NCI-H82 treated with DMSO at 0.1 percent for 48 hours (cell line): ENCODE results near the gene GGTLC1.
A peak's percentile ranks its signal among the peaks of the same experiment; 100 is the strongest.

Experiments
- DNase-seq: peaks from one replicate; lab custom pipeline; 2025; ENCODE audit not compliant: unreplicated experiment; lab: John Stamatoyannopoulos, UW

Gene GGTLC1

GRCh38 chr20:23966927-23967615, 21.5 kb downstream of the GGTLC1 start:
- no peak for DNase-seq

GRCh38 chr20:23966298-23966697, 22.3 kb downstream of the GGTLC1 start:
- DNase-seq, result no peak

- DNase-seq, result no peak
Measured at GRCh38 chr20:23963941-23964340, 24.6 kb downstream of the GGTLC1 start.

GRCh38 chr20:23962272-23962671, 26.3 kb downstream of the GGTLC1 start:
- DNase-seq, result no peak

GRCh38 chr20:23959054-23959453, 29.5 kb downstream of the GGTLC1 start:
- no peak for DNase-seq

GRCh38 chr20:23955896-23956295, 32.7 kb downstream of the GGTLC1 start:
- DNase-seq, result no peak

GRCh38 chr20:23954008-23954745, 34.4 kb downstream of the GGTLC1 start:
- DNase-seq, result no peak

- DNase-seq, result no peak
Measured at GRCh38 chr20:23946206-23946605, 42.4 kb downstream of the GGTLC1 start.

- no peak for DNase-seq
Measured at GRCh38 chr20:23943304-23943703, 45.3 kb downstream of the GGTLC1 start.

GRCh38 chr20:23939641-23940040, 48.9 kb downstream of the GGTLC1 start:
- no peak for DNase-seq

- DNase-seq, result no peak
Measured at GRCh38 chr20:23939063-23939462, 49.5 kb downstream of the GGTLC1 start.

- DNase-seq, result no peak
Measured at GRCh38 chr20:23938118-23938438, 50.5 kb downstream of the GGTLC1 start.

- DNase-seq, result peak; percentile 9
Measured at GRCh38 chr20:23937303-23938117, 51.1 kb downstream of the GGTLC1 start.
